Measurements from ENCODE around the gene TMC3. TPM values are rescaled to one million over a fixed set of nuclear protein-coding genes. Genes with fewer than 3 reads are reported as not detected.

Gene TMC3
- polyA plus RNA-seq, 3 donors from 2014 or later, result 0.07 TPM; not detected in 2

DNA sequence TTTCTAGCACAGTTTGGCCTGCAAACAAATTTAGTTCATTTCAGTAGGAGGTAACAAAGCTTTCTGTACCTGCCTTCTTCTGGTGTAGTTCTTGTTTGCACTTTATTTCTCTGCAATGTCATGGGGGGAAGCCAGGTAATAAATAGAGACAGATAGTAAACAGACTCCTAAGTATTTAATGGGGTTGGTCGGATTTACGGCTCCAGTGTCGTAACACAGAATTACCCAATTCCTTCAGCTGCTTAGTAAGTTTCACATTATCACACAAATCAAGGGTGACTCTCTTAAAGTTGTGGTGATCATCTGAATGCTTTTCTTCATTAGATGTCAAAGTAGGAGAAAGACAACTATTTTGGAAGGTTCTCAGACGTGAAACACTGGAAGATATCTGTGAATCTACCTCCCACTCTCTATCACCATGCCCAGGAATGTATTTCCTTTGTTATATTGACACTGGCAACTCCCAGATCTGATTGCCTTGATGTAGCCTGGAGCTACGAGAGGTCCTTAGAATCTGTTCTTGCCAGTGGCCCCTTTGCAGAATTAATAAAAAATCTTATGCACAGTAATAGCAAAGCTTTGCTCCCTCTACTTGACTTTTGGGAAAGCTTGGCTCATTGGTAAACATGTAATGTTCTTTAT is 25.0 kb upstream of the TMC3 start:
- Mint-ChIP-seq H3K27me3 (ENCODE audit: low read depth in 3 of 3) (peaks cover 0 to 4% (median 3%) of the 10 kb centered on the region in 3 donors), H3K4me1 (no peaks in the 10 kb centered on the region), H3K9me3 (no peaks in the 10 kb centered on the region), H3K4me3 (no peak overlapping the region), H3K36me3 (no peaks in the 10 kb centered on the region), H3K27ac (no peak overlapping the region)
- no peak for DNase-seq

DNA sequence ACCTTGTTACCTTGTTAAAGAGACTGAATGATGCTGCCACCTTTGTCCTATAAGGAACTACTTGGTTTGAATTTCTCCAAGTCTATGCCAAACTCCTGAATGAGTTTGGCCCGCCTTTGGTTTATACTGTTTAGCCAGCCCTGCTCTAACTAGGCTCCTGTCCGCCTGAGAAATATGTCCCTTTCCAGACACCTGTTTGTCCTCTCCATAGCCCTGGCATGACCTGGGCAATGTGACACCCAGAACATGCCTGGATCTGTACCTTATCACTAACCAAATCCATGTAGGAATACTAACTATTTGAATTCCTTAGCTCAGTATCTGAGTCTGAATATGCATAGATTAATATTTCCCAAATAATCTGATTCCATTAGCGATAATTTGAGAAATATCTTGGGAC is 24.4 kb upstream of the TMC3 start:
- H3K36me3 Mint-ChIP-seq, result no peaks in the 10 kb centered on the region
- no peaks in the 10 kb centered on the region for H3K4me1 Mint-ChIP-seq

DNA sequence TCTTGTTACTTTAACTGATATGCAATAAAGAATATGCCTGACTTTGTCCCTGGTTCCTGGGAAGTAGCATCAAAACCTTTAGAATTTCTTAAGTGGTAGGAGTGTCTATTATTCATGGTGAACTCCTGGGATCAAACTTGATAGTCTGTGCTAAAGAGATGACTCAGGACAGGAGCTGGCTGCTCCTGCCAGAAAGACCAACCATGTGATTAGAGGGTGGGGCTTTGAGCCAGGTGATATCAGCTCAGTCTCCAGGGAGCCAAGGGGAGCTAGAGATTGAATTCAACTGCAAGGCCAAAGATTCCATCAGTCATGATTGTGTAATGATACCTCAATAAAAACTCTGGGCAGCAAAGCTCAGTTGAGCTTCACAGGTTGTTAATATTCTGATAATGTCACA is 20.6 kb upstream of the TMC3 start:
- no peaks in the 10 kb centered on the region for H3K36me3 Mint-ChIP-seq
- no peaks in the 10 kb centered on the region for H3K27me3 Mint-ChIP-seq (ENCODE audit: low read depth in 3 of 3)
- no peak for DNase-seq
- no peak overlapping the region for H3K27ac Mint-ChIP-seq
- no peaks in the 10 kb centered on the region for H3K9me3 Mint-ChIP-seq
- H3K4me1 Mint-ChIP-seq, result no peaks in the 10 kb centered on the region
- no peak overlapping the region for H3K4me3 Mint-ChIP-seq

More for the DNA sequence above, 24.4 kb upstream of the TMC3 start:
- DNase-seq, result no peak
- H3K27me3 Mint-ChIP-seq (ENCODE audit: low read depth in 3 of 3), result peaks cover 0 to 4% (median 0%) of the 10 kb centered on the region in 3 donors
- H3K4me3 Mint-ChIP-seq, result no peak overlapping the region
- no peak overlapping the region for H3K27ac Mint-ChIP-seq
- no peaks in the 10 kb centered on the region for H3K9me3 Mint-ChIP-seq

DNA sequence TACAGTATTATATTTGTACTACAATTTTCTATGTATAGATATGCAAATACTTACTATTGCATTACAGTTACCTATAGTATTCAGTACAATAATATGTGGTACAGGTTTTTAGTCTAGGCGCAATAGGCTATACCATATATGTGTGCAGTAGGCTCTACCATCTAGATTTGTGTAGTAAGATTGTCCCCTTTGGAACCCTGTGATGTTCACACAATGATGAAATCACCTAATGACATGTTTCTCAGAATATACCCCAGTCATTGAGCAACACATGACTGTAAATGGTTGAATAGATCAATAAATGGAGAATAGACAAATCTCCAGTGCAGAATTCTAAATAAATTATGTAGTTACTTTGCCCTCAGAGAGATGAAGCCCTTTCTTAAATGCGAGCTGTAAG is 17.6 kb upstream of the TMC3 start:
- no peak overlapping the region for H3K4me3 Mint-ChIP-seq
- DNase-seq, result no peak
- no peaks in the 10 kb centered on the region for H3K9me3 Mint-ChIP-seq
- H3K36me3 Mint-ChIP-seq, result no peaks in the 10 kb centered on the region
- peaks cover 0 to 2% (median 0%) of the 10 kb centered on the region in 3 donors for H3K27me3 Mint-ChIP-seq (ENCODE audit: low read depth in 3 of 3)
- H3K4me1 Mint-ChIP-seq, result no peaks in the 10 kb centered on the region
- no peak overlapping the region for H3K27ac Mint-ChIP-seq

DNA sequence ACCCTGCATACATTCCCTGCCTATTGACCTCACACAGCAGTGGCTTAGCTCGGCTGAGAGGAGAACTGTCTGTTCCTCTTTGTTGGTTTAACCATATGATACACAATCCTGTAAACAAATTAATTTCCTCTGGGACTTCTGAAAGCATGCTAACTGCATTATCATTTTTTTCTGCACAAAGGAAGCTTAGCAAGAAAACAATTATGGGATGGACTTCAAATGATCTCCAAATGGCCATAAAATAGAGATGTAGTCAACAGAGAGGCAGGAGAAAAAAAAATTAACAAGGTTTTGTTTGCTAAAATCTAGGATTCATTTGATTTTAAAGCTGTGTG is 14.4 kb upstream of the TMC3 start:
- Mint-ChIP-seq H3K27ac (no peak overlapping the region), H3K9me3 (no peaks in the 10 kb centered on the region), H3K27me3 (ENCODE audit: low read depth in 3 of 3) (peaks cover 0 to 5% (median 2%) of the 10 kb centered on the region in 3 donors), H3K4me1 (peaks cover 0 to 2% of the 10 kb centered on the region in 2 donors), H3K36me3 (peaks cover 0 to 3% (median 0%) of the 10 kb centered on the region in 3 donors), H3K4me3 (no peak overlapping the region)
- no peak for DNase-seq

DNA sequence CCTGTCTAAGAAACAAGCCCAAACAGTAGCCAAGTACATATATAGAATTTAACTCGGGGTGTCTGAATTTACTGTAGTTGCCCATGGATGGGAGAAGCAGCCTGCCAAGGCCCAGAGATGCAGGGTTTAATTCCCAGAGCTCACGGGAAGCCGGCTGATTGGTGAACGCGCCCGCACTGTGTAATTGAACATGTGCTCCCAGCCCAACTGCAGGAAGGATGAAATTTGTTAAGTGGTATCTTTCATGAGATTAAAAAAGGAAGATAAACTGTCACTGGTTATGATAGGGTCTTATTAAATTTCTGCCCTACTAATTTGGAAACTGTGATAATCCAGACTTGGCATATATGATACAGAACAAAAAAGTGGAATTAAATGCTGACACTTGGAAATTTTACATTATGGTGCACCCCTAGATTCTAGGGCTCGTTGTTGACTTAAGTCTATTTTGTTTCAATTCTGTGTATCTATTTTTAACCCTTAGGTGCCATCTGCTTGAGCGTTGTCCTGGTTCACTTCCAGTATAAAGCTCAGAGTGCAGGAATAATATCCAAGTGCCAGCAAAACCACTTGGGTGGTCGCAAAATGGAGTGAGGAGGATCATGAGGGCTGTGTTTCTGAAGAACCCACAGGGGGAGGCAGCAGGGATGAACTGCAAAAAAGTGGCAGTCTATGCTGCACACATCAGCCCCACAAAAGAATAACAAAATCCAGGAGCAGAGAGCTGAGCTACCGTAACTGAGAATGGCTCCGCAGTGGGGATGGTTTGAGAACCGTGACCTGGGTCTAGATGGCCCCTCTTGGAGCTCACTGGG is 13.8 kb upstream of the TMC3 start:
- Mint-ChIP-seq H3K4me1 (peaks cover 0 to 2% of the 10 kb centered on the region in 2 donors), H3K4me3 (no peak overlapping the region), H3K27me3 (ENCODE audit: low read depth in 3 of 3) (peaks cover 0 to 5% (median 2%) of the 10 kb centered on the region in 3 donors), H3K36me3 (peaks cover 0 to 3% (median 0%) of the 10 kb centered on the region in 3 donors), H3K9me3 (no peaks in the 10 kb centered on the region), H3K27ac (no peak overlapping the region)
- DNase-seq, result no peak

DNA sequence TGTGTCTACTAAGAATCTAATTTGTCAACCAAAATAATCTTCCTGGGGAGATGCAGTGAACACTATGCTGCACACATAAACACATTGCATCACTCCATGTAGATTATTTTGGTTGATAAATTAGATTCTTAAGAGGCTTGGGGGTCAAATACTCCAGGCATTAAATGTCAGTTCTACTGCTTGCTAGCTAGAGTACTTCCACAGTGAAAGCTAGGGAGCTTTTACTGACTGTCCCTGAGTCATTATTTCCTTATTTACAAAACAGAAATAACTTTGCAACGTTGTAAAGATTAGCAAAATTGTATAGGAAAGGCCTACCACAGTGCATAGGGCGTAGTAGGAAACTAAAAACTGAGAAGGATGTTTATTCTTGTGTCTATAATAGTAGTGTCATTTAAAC is 12.9 kb upstream of the TMC3 start:
- Mint-ChIP-seq H3K4me3 (no peak overlapping the region), H3K27ac (no peak overlapping the region), H3K9me3 (no peaks in the 10 kb centered on the region), H3K4me1 (peaks cover 0 to 2% of the 10 kb centered on the region in 2 donors), H3K36me3 (peaks cover 0 to 3% (median 0%) of the 10 kb centered on the region in 3 donors), H3K27me3 (ENCODE audit: low read depth in 3 of 3) (peaks cover 0 to 5% (median 2%) of the 10 kb centered on the region in 3 donors)
- no peak for DNase-seq

DNA sequence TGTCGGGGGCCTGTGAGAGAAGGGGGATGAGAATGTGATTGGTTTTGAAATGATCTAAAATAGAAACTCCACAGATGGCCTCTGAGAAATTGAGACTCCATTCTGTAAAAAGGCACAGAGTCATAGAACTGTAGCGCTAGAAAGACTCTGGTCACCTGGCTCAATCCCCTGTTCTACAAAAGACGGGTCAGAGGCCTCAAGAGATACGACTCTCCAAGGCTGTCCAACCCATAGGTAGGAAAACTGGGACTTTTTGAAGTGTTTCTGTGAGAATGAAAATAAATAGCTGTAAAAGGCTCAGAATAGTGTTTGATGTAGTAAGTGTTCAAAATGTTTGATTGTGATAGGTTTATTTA is 11.7 kb upstream of the TMC3 start:
- Mint-ChIP-seq H3K4me1 (peaks cover 0 to 2% of the 10 kb centered on the region in 2 donors), H3K4me3 (no peak overlapping the region), H3K9me3 (no peaks in the 10 kb centered on the region), H3K27me3 (ENCODE audit: low read depth in 3 of 3) (peaks cover 0 to 11% (median 5%) of the 10 kb centered on the region in 3 donors), H3K36me3 (peaks cover 0 to 3% (median 0%) of the 10 kb centered on the region in 3 donors), H3K27ac (no peak overlapping the region)
- no peak for DNase-seq

DNA sequence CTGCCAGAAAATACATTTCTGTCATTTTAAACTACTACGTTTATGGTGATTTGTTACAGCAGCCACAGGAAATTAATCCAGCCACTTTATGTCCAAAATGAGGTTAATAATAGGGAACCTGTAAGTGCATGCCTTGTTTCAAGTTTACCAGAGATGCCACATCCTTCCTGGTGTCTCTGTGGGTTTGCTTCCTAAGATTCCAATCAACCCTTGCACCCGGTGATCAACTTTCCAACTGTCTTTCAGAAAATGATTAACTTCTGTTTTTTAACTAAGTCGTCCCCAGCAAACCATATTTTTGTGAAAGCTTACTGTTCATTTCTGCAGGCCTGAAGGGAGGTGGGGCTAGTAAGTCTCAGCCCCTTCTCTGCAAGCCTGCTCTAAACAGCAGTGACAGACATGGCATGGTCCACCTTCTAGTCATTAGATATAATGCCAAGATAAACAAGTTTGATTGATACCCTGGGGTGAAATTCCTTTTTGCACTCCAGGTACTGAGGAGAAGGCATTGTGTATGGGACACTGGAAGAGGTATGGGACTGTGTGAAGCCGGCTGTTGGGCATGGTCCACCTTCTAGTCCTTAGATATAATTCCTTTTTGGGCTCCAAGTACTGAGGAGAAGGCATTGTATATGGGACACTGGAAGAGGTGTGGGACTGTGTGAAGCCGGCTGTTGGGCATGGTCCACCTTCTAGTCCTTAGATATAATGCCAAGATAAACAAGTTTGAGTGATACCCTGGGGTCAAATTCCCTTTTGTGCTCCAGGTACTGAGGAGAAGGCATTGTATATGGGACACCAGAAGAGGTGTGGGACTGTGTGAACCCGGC is 11.1 kb upstream of the TMC3 start:
- Mint-ChIP-seq H3K4me1 (peaks cover 0 to 2% of the 10 kb centered on the region in 2 donors), H3K27me3 (ENCODE audit: low read depth in 3 of 3) (peaks cover 0 to 11% (median 5%) of the 10 kb centered on the region in 3 donors), H3K27ac (no peak overlapping the region), H3K9me3 (no peaks in the 10 kb centered on the region), H3K36me3 (peaks cover 0 to 3% (median 0%) of the 10 kb centered on the region in 3 donors), H3K4me3 (no peak overlapping the region)
- DNase-seq, result no peak

DNA sequence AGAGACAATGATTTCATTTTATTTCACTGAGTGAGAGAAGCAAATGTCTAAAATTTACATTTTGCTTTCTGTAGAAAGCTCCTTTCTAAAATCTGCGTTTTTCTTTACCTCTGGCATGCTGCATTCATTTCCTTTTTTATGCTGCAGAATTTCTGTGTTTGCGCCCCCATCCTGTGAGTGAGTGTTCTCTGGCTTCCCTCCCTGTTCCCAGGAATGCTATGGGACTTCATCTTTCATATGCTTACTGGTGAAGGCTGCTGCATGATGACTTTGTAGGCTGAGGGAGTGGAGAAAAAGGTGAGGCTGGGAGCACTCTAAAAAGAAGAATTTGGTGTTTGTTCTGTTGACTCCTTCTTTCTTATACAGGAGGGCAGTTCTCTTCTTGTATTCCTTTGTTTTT is 7.7 kb upstream of the TMC3 start:
- H3K4me1 Mint-ChIP-seq, result peaks cover 0 to 2% of the 10 kb centered on the region in 2 donors
- no peak overlapping the region for H3K27ac Mint-ChIP-seq
- H3K36me3 Mint-ChIP-seq, result peaks cover 0 to 3% (median 0%) of the 10 kb centered on the region in 3 donors
- no peak overlapping the region for H3K4me3 Mint-ChIP-seq
- no peaks in the 10 kb centered on the region for H3K9me3 Mint-ChIP-seq
- no peak for DNase-seq
- H3K27me3 Mint-ChIP-seq (ENCODE audit: low read depth in 3 of 3), result peaks cover 0 to 17% (median 4%) of the 10 kb centered on the region in 3 donors

DNA sequence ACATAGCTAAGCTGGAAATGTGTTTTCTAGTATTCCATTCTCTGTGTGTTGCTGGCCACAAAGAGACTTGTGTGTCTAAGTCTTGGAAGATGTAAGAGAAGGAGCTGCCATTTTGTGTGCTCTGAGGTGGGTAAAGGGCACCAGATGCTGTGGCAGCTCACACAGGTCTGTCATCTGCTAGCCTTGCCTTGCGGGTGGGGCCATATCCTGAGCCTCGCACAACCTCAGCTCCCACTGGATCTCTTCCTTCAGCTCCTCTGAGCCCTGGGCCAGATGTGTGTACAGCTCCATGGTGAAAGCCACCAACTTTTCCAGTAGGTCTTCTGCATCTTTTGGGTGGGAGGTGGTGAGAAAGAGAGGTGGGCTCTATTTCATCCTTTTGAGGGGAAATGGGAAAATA is 6.7 kb upstream of the TMC3 start:
- no peaks in the 10 kb centered on the region for H3K9me3 Mint-ChIP-seq
- H3K4me1 Mint-ChIP-seq, result peaks cover 0 to 2% of the 10 kb centered on the region in 2 donors
- no peak for DNase-seq
- H3K27me3 Mint-ChIP-seq (ENCODE audit: low read depth in 3 of 3), result peaks cover 2 to 17% (median 6%) of the 10 kb centered on the region in 3 donors
- no peak overlapping the region for H3K4me3 Mint-ChIP-seq
- peaks cover 0 to 3% (median 0%) of the 10 kb centered on the region in 3 donors for H3K36me3 Mint-ChIP-seq
- no peak overlapping the region for H3K27ac Mint-ChIP-seq

DNA sequence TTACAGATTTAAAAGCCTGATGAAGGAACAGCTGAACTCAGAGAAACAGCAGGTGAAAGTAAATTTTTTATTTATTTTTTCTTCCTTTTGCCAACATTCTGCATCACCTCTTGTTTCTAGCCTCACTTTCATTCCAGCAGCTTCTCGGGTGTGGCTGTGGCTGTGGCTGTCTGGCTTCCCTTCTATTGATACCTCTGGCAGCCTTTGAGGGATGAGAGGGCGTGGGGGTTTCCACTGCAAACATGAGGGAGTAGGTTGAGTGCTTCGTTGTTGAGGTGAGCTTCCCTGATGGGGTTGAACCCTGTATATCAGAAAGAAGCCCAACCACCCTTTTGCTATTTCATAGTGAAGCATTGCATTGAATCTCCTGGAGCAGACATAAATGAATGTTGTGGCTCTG is 6.2 kb upstream of the TMC3 start:
- Mint-ChIP-seq H3K36me3 (peaks cover 0 to 3% (median 0%) of the 10 kb centered on the region in 3 donors), H3K27me3 (ENCODE audit: low read depth in 3 of 3) (peaks cover 2 to 17% (median 6%) of the 10 kb centered on the region in 3 donors), H3K4me1 (peaks cover 0 to 2% of the 10 kb centered on the region in 2 donors)

DNA sequence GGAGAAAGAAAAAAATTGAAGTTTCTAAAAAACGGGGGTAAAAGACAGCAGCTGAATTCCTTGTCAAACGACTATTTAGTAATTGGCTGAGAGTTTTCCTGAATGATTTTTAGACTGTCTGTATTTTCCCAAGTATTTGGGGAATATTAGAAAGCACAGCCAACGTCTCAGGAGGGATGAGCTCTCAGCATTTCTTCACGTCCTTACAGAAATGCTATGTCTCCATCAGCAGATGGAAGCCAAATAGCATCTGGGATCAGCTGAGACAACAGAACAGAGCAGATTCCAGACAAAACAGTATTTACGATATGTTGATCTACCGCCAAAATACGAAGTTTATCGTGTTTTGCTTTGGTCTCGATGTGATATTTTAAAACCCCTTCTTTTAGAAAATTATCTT is 5.3 kb upstream of the TMC3 start:
- no peak for DNase-seq
- Mint-ChIP-seq H3K4me1 (no peaks in the 10 kb centered on the region), H3K36me3 (peaks cover 0 to 3% (median 0%) of the 10 kb centered on the region in 3 donors), H3K27me3 (ENCODE audit: low read depth in 3 of 3) (peaks cover 2 to 15% (median 3%) of the 10 kb centered on the region in 3 donors), H3K9me3 (no peaks in the 10 kb centered on the region), H3K27ac (no peak overlapping the region), H3K4me3 (no peak overlapping the region)

More for the DNA sequence above, 6.2 kb upstream of the TMC3 start:
- DNase-seq, result no peak
- H3K9me3 Mint-ChIP-seq, result no peaks in the 10 kb centered on the region
- H3K4me3 Mint-ChIP-seq, result no peak overlapping the region
- no peak overlapping the region for H3K27ac Mint-ChIP-seq

DNA sequence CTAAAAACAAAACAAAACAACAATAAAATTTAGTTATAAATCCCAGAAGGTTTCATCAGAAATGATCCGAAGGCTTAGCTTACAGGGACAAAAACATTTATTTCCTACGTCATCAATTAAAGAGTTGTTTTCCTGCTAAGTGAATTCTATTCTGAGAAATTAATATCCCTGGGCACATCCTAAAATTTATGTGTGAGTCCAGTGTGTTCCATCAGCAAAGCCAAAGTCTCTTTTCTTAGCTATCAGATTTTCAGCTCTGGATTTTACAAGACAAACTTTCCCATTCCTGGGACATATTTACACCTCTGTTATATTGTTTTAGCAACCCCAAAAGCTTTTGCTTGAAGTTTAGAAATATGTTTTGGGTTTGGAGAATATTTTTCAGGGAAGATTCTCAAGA is 4.4 kb upstream of the TMC3 start:
- H3K36me3 Mint-ChIP-seq, result no peaks in the 10 kb centered on the region
- DNase-seq, result no peak
- H3K27me3 Mint-ChIP-seq (ENCODE audit: low read depth in 3 of 3), result peaks cover 2 to 15% (median 3%) of the 10 kb centered on the region in 3 donors
- H3K9me3 Mint-ChIP-seq, result no peaks in the 10 kb centered on the region
- H3K27ac Mint-ChIP-seq, result no peak overlapping the region
- no peak overlapping the region for H3K4me3 Mint-ChIP-seq
- H3K4me1 Mint-ChIP-seq, result no peaks in the 10 kb centered on the region
